ENCODE results near the gene VPS13D.

VPS13D gene

DNA sequence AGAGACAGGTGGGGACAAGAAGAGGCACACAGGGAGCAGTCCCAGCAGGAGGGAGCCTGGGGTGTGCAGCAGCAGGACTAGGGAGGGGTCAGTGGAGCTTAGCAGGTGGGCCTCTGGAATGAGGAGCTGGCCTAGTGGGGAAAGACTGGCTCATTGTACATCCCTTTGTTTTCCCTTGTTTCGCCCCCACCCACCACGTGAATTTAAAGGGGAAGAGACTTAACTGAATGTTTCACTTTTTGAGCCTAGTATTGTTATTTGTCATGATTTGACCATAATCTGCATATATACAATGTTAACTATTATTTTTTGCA is 206.5 kb downstream of the VPS13D start:
- TF ChIP-seq, protein P1, sequence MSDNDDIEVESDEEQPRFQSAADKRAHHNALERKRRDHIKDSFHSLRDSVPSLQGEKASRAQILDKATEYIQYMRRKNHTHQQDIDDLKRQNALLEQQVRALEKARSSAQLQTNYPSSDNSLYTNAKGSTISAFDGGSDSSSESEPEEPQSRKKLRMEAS (IDR thresholded peaks at IDR 0.05), result no peak
- TF ChIP-seq TAF1 (IDR thresholded peaks at IDR 0.05; ENCODE audit: low read depth) (no peak), FOXM1 (IDR thresholded peaks at IDR 0.05; ENCODE audit: borderline replicate concordance, low read depth) (no peak), NFIC (IDR thresholded peaks at IDR 0.05) (no peak), TEAD4 (IDR thresholded peaks at IDR 0.05) (no peak), RAD21 (IDR thresholded peaks at IDR 0.05; ENCODE audit: low read depth) (no peak), EGR1 (IDR thresholded peaks at IDR 0.05) (no peak), TCF12 (IDR thresholded peaks at IDR 0.05; ENCODE audit: low read depth) (no peak), CREB1 (IDR thresholded peaks at IDR 0.05; ENCODE audit: low read depth) (no peak), CEBPB (IDR thresholded peaks at IDR 0.05) (no peak), ZBTB7A (IDR thresholded peaks at IDR 0.05; ENCODE audit: low read depth) (no peak), YY1 (IDR thresholded peaks at IDR 0.05; ENCODE audit: low read depth) (no peak), EP300 (IDR thresholded peaks at IDR 0.05; ENCODE audit: borderline replicate concordance) (no peak)
- TF ChIP-seq, protein P2, sequence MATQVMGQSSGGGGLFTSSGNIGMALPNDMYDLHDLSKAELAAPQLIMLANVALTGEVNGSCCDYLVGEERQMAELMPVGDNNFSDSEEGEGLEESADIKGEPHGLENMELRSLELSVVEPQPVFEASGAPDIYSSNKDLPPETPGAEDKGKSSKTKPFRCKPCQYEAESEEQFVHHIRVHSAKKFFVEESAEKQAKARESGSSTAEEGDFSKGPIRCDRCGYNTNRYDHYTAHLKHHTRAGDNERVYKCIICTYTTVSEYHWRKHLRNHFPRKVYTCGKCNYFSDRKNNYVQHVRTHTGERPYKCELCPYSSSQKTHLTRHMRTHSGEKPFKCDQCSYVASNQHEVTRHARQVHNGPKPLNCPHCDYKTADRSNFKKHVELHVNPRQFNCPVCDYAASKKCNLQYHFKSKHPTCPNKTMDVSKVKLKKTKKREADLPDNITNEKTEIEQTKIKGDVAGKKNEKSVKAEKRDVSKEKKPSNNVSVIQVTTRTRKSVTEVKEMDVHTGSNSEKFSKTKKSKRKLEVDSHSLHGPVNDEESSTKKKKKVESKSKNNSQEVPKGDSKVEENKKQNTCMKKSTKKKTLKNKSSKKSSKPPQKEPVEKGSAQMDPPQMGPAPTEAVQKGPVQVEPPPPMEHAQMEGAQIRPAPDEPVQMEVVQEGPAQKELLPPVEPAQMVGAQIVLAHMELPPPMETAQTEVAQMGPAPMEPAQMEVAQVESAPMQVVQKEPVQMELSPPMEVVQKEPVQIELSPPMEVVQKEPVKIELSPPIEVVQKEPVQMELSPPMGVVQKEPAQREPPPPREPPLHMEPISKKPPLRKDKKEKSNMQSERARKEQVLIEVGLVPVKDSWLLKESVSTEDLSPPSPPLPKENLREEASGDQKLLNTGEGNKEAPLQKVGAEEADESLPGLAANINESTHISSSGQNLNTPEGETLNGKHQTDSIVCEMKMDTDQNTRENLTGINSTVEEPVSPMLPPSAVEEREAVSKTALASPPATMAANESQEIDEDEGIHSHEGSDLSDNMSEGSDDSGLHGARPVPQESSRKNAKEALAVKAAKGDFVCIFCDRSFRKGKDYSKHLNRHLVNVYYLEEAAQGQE (IDR thresholded peaks at IDR 0.05; ENCODE audit: low read depth), result no peak
- TF ChIP-seq, protein P3, sequence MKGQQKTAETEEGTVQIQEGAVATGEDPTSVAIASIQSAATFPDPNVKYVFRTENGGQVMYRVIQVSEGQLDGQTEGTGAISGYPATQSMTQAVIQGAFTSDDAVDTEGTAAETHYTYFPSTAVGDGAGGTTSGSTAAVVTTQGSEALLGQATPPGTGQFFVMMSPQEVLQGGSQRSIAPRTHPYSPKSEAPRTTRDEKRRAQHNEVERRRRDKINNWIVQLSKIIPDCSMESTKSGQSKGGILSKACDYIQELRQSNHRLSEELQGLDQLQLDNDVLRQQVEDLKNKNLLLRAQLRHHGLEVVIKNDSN (IDR thresholded peaks at IDR 0.05), result no peak

DNA sequence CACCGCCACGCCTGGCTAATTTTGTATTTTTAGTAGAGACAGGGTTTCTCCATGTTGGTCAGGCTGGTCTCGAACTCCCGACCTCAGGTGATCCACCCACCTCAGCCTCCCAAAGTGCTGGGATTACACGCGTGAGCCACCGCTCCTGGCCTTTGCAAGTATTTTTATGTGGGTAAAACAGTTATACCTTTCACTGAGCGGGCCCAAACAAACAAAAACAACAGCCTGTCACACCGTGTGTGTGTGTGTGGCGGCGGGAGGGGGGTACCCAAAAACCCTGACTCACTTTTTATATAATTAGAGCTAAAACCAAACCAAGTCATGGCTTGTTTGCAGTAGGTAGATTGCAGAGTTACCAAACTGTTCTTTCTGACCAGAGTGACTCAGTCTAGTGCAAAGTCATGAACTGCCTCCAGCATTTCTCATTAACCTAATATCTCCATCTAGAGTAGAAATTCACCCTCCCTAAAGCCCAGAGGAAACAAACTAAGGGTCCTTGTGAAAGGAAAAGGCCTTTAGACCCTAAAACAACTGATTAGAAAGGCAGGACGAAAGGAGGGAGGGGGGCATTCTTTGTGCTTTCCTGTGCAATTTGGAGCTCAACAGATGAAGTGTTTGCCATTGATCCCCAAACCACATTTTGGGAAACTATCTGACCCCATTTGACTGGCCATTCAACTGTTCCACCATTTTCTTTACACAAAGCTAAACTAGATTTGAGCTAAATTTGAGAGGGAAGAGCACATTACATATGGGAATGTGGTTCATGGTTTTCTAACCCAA is 207.2 kb downstream of the VPS13D start:
- TF ChIP-seq, protein P2 (IDR thresholded peaks at IDR 0.05; ENCODE audit: low read depth), result no peak
- TF ChIP-seq, protein P3 (IDR thresholded peaks at IDR 0.05), result no peak
- no peak for TF ChIP-seq FOXM1 (IDR thresholded peaks at IDR 0.05; ENCODE audit: borderline replicate concordance, low read depth)
- TF ChIP-seq NFIC (IDR thresholded peaks at IDR 0.05), result no peak
- TF ChIP-seq YY1 (IDR thresholded peaks at IDR 0.05; ENCODE audit: low read depth), result no peak
- no peak for TF ChIP-seq CEBPB (IDR thresholded peaks at IDR 0.05)
- TF ChIP-seq RAD21 (IDR thresholded peaks at IDR 0.05; ENCODE audit: low read depth), result no peak
- TF ChIP-seq, protein P1 (IDR thresholded peaks at IDR 0.05), result no peak
- no peak for TF ChIP-seq EGR1 (IDR thresholded peaks at IDR 0.05)
- TF ChIP-seq TAF1 (IDR thresholded peaks at IDR 0.05; ENCODE audit: low read depth), result no peak
- TF ChIP-seq EP300 (IDR thresholded peaks at IDR 0.05; ENCODE audit: borderline replicate concordance), result no peak
- TF ChIP-seq CREB1 (IDR thresholded peaks at IDR 0.05; ENCODE audit: low read depth), result no peak
- no peak for TF ChIP-seq TEAD4 (IDR thresholded peaks at IDR 0.05)
- no peak for TF ChIP-seq ZBTB7A (IDR thresholded peaks at IDR 0.05; ENCODE audit: low read depth)

DNA sequence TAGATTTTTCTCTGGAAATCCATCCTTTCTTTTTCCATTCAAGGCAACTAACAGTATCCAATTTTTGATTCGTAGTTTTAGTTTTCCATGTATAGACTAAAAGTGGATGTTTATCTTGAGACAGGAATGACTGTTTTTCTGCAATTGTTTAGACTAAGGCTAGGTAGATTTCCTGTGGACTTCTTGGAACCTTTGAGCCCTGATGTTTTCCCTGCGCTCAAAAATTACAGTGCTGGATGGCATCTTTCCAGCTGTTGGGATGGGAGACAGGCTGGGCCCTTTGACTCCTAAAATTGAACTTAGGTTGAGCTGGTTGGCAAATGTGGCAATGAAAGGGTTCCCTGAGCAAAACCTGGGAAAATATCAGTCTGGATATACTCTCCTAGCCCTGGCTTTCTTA is 207.8 kb downstream of the VPS13D start:
- TF ChIP-seq CEBPB (IDR thresholded peaks at IDR 0.05), result no peak

DNA sequence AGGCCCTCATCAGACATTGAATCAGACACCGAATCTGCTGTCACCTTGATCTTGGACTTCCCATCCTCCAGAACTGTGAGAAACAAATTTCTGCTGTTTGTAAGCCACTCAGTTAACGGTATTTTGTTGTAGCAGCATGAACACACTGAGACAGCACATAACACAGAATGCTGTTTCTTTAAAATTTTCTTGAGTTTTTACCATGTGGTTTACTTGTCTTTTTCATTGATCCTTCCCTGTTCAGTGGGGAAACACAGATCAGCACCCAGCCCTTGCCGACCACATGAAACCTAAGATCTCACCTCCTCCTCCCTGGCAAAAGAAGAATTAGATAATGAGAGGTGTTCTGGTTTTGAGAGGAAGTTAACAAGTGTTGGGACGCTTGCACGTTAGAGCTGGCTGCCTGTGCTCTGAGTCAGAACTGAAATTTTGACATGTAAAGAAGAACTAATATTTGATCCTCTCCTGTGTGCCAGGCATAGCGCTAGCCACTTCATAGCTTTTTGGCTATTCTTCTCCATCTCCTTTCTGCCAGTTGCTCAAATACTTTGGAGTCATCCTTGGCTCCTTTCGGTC is 208.6 kb downstream of the VPS13D start:
- TF ChIP-seq, protein P2 (IDR thresholded peaks at IDR 0.05; ENCODE audit: low read depth), result no peak
- TF ChIP-seq EP300 (IDR thresholded peaks at IDR 0.05; ENCODE audit: borderline replicate concordance) (no peak), CREB1 (IDR thresholded peaks at IDR 0.05; ENCODE audit: low read depth) (no peak), CEBPB (IDR thresholded peaks at IDR 0.05) (no peak), RAD21 (IDR thresholded peaks at IDR 0.05; ENCODE audit: low read depth) (no peak), YY1 (IDR thresholded peaks at IDR 0.05; ENCODE audit: low read depth) (no peak), ZBTB7A (IDR thresholded peaks at IDR 0.05; ENCODE audit: low read depth) (no peak), FOXM1 (IDR thresholded peaks at IDR 0.05; ENCODE audit: borderline replicate concordance, low read depth) (no peak)
- TF ChIP-seq, protein P1 (IDR thresholded peaks at IDR 0.05), result no peak
